GM12864 (cell line): ENCODE measurements around the gene ERAP2.

ENCODE experiments used
- DNase-seq: peaks from one replicate; pipeline ENCODE4 v3.0.0-alpha.2; 2011; ENCODE audit warnings: low read depth
- H3K4me3 ChIP-seq: 2 replicates; pipeline ENCODE4 v1.5.1; 2011; ENCODE audit warnings: mild to moderate bottlenecking, low read depth, low read length, control low read depth
- TF ChIP-seq, protein P1 (sequence below): IDR thresholded peaks from 2 replicates; pipeline ENCODE4 v1.5.1; 2011; ENCODE audit warnings: low read depth, mild to moderate bottlenecking, moderate library complexity, low read length, control low read depth, inconsistent platforms; ENCODE audit errors: missing control alignments

Gene ERAP2

DNA sequence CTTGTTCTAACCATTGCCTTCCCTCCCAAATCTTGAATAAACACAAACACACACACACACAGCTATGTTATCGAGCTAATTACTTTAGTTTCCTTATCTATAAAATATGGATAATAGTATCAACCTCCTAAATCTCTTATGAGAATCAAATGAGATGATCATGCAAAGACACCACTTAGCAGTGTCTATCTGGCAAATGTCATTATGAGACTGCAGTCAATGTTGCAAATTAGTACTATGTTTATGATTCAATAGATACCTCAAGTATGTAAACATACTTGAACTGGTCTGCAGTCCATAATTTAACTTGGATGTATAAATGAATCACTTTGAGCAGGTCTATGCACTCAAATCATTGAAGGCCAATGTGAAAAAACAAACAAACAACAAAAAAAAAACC, 22.2 kb upstream of the ERAP2 start:
- TF ChIP-seq, protein P1, sequence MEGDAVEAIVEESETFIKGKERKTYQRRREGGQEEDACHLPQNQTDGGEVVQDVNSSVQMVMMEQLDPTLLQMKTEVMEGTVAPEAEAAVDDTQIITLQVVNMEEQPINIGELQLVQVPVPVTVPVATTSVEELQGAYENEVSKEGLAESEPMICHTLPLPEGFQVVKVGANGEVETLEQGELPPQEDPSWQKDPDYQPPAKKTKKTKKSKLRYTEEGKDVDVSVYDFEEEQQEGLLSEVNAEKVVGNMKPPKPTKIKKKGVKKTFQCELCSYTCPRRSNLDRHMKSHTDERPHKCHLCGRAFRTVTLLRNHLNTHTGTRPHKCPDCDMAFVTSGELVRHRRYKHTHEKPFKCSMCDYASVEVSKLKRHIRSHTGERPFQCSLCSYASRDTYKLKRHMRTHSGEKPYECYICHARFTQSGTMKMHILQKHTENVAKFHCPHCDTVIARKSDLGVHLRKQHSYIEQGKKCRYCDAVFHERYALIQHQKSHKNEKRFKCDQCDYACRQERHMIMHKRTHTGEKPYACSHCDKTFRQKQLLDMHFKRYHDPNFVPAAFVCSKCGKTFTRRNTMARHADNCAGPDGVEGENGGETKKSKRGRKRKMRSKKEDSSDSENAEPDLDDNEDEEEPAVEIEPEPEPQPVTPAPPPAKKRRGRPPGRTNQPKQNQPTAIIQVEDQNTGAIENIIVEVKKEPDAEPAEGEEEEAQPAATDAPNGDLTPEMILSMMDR, result no peak
- no peak for DNase-seq
- no peak overlapping the region for H3K4me3 ChIP-seq

DNA sequence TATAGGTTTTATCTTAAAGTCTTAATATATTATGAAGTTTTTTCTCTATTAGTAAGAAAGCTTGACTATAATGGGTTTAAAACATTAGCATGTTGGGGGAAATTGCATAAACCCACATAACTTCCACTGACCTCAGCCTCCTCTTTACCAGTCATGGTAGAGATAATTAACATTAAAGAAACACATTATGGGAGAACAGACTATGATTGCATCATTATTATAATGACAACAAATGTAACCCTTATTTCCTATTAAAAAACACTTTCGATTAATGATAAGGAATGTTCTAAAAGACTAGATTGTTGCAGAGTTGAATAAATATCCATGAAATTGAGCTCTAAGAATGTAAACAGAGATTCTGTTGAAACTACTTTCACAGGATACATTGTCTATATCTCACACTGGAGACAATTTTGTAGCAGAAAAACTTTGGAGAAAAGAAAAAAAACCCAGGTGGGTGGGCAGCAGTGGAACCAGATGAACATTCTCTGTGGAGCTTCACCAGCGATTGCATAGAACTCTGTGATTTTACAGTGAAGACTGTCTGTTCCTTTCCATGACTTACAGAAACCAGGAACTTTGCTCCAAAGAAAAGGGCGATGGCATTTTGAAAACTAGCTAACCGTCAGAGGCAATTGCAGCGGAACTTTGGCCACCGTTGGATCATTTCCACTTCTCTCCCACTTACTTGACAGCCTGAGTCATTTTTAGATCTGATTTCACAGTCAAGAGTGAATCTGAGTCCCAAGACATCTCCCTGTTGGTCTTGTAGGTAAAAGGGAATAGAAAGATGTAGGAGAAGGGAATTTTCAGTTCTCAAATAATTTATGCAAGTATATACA, 21.0 kb upstream of the ERAP2 start:
- TF ChIP-seq, protein P1, result no peak
- no peak for DNase-seq
- H3K4me3 ChIP-seq, result no peak overlapping the region

GRCh38 chr5:96856371-96856770, 19.9 kb upstream of the ERAP2 start:
- TF ChIP-seq, protein P1, result no peak
- H3K4me3 ChIP-seq, result no peak overlapping the region
- no peak for DNase-seq

DNA sequence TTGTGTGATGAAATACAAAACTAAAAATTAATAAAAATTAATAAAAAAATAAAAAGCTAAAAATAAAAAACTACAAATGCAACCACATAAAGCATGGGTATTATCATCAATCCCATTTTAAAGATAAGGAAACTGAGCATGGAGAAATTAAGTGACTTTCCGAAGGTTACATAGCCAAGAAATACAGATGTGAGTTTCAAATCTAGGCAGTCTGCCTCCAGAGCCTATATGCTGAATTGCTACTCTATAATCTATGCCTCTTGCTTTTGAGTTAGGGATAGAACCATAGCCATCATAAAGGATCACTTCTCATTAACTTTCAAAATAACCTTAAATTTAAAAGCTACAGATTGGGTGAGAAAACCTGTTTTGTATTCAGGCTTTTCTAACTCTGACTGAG, 18.8 kb upstream of the ERAP2 start:
- TF ChIP-seq, protein P1, result no peak
- no peak for DNase-seq
- H3K4me3 ChIP-seq, result no peak overlapping the region

GRCh38 chr5:96857924-96858323, 18.4 kb upstream of the ERAP2 start:
- no peak overlapping the region for H3K4me3 ChIP-seq
- no peak for DNase-seq
- TF ChIP-seq, protein P1, result no peak

- H3K4me3 ChIP-seq, result no peak overlapping the region
- TF ChIP-seq, protein P1, result no peak
- DNase-seq, result no peak
Observed at GRCh38 chr5:96859375-96859774, 16.9 kb upstream of the ERAP2 start.

DNA sequence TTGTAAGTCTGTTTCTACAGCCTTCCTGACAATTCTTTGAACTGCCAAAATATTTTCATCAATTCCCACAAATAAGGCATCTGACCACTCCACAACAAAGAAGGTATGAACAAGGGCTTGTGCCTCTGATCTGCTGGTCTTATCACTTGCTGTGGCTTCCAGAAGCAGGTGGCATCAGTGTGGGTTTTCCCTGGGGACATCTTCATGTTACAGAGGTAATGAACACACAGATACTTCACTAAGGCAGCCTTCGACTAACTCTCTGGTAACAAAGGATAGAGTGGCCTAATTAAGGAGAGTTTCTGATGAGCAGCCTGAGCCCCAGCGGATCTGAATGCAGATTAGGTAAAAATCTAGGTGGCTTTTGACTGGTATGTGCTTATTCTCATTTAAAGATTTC, 15.2 kb upstream of the ERAP2 start:
- no peak overlapping the region for H3K4me3 ChIP-seq
- TF ChIP-seq, protein P1, result no peak
- DNase-seq, result no peak
